ENCODE results near the gene MFAP5.

The MFAP5 gene, protein sequence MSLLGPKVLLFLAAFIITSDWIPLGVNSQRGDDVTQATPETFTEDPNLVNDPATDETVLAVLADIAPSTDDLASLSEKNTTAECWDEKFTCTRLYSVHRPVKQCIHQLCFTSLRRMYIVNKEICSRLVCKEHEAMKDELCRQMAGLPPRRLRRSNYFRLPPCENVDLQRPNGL

DNA sequence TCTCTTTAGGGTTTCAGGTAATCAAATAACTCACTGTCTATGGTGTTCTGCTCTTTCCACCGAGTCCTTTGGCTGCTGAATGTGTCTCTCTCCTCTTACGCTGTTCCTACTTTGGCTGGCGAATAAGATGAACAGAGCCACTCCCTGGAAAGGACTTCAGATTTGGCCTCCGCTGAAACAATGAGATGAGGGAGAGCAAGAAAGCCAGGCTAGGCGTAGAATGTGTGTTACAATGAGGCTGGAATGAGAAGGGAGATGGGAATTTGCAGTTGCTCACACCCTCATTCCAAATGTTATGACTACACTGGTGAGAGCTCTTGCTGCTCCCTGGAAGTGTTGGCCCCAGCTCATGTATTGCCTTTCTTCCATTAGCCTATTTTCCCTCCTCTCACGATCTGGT, at the start of gene MFAP5:
TSS of gene MFAP5 (minus strand) at position 234 of the 400 bp plus-strand sequence. CDS start 722 bp downstream, outside the sequence.
- no peak within 1 kb of the TSS for H3K4me3 ChIP-seq (ENCODE audit: low read depth, low read length)

DNA sequence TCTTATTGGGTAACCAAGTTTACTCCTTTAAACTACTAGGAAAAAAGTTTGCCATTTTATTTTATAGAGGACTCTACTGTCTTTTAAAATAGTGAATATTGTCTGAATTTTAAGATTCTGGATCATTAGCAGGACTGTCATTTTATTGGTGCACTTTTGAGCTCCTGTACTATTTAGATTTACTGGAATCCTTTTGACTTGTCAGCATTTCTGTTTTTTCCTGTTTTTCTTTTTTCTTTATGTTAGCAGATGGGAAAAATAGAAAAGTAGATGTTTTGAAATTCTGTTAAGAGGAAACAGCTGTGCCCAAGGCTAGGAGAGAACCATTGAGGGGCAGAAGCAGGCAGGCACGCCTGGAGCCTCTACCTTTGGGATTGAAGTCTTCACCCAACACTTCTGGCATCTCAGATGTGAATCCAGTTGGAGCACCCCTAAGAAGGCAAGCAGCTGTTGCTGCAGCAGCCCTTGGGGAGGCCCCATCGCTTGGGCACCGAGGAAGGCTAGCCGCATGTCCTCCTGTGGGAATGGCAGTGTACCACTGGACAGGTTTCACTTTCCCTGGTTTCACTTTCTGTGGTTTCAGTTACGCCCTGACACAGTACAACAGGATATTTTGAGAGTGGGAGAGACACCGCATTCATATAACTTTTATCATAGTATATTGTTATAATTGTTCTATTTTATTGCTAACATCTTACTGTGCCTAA, 46.7 kb upstream of the MFAP5 start:
- no peak overlapping the region for H3K4me3 ChIP-seq (ENCODE audit: low read depth, low read length)

DNA sequence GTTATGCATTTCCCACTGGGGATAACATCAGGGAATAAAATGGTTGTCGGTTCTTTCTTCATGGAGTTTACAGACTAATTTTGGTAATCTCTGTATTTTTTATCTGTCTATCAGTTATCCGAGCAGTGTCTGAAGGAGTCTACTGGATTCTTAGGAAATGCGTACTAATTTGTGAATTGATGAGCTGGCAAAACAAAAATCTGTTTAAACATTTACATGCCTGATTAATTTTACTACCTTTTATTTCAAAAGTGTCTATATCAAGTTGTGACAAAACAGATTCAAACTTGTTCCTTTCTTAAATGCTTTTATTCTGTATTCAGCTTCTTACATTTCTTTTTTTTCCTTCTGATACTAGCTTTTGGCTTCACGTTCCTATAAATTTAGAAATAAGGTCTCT, 39.5 kb upstream of the MFAP5 start:
- H3K4me3 ChIP-seq (ENCODE audit: low read depth, low read length) = no peak overlapping the region

DNA sequence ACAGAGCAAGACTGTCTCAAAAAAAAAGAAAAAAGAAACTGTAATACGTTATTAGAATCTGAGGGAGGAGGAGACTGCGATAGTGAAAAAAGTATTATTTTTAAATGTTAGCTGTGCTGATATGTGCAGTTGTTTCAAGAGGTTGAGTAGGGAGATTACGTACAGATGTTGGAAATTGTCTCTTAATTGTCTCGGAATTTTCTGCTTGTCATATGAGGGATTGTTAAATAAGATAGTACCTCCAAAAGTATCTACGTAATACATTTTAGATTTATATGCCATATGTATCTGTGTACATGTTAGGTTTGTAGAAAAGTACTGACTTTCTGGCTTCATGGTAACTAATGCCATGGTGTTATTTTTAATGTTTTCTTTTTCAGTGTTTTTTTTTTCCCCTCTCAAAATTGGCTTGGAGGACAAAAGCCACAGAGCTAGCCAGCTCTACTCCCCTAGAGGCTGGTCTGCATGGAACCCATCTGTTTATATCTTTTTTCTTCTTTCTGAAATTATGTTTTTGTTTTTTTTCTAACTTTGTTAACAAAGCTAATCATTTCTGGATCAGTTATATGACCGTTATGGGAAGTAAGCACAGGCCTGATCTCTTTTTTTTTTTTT, 38.5 kb upstream of the MFAP5 start:
- no peak overlapping the region for H3K4me3 ChIP-seq (ENCODE audit: low read depth, low read length)

DNA sequence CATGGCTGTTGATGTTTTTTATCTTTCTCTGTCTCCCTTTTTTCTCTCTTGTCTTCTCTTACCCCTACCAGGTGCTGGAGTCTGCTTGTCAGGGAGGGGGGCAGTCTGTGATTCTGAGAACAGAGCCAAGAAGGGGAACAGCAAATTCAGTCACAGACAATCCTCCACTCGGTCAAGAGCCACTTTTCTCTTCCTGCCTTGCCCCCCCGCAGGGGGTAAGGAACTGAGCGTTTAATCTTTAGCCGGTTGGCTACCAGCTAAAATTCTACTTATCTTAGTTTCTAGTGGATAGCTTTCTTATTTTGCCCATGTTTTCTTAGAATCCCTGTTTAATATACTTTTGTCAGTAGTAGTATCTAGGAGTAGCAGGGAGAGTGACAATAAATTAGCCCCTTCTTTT, 37.1 kb upstream of the MFAP5 start:
- peak overlapping the region; percentile 10 for H3K4me3 ChIP-seq (ENCODE audit: low read depth, low read length)

DNA sequence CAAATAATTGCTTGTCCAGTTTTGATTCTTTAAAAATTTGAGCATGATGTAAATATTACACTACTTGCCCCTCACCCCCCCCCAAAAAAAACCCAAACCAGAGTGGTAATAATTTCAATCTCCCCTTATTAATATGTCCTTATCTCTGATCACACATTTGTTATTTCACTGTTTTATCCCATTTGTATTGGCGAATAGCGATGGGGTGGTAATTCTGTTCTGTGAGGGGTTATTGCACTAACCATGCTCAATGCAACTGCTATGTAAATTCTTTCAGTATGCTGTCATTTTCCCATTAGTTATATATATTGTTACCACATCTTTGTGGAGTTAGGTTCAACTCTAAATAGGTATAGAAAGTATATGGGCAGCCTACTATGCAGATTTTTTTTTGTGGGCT, 36.3 kb upstream of the MFAP5 start:
- H3K4me3 ChIP-seq (ENCODE audit: low read depth, low read length) = peak overlapping the region; percentile 84

DNA sequence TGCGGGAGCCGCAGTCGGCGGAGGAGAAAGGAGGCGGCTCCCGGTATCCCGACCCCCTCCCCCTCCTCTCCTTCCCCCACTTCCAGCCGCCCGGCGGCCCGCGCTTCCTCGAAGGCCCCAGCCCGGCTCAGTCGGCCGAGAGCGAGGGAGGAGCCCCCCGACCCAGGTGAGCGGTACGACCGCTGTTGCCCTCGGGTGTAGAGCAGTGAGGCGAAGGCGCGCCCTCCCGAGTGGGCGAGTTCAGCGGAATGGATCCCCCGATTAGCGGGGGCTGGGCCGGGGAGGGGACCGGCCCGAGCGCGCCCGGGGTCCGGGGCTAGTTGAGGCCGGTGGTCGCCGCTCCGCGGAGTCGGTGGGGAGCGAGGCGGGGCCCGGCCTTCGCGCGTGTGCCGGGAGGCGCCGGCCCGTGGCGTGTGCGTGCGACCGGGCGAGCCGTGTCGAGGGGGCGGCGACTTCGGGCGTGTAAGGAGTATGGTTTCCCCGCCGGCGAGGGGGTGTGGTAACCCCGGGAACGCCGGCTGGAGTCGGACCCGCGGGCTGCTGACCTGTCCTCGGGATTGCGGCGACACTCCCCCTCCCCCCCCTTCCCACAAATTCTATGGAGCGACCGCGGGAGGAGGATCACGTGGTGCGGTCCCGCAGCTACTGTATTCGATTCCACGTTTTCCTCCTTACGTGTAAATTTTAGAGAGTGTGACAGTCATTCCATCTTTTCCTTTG, 35.7 kb upstream of the MFAP5 start:
- H3K4me3 ChIP-seq (ENCODE audit: low read depth, low read length) = peak overlapping the region; percentile 84

DNA sequence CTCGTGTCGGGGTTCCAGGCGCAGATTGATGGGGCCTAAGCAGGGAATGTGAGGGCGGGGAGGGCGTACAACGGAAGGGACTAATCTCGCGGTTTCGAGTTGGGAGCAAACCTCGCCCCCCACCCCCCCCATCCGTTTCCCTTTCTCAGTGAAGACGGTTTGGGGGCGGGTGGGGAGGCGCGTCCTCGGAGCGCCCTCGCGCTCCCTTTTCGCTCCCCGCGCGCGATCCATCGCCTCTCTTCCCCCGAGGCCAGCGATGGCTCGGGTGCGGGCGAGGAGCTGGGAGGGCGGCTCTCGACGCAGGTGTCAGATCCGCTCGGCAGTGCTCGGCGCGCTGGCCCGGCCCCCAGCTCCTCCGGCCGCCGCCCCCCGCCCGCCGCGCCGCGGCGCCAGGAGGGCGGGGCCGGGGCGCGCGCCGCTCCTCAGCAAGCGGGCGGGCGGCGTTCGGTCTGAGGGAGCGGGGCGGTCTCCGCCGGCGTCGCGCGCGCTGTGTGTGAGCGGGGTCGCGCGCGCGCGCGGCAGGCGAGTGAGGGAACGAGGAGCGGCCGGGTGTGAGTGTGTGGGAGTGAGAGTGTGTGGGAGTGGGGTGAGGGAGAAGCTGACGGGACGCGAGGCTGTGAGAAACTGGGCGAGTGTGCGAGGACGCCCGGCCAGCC, 35.0 kb upstream of the MFAP5 start, which contains the start of gene RIMKLB:
TSS of gene RIMKLB (plus strand) at position 516 of the 656 bp plus-strand sequence. CDS start 15,876 bp downstream, outside the sequence.
- H3K4me3 ChIP-seq (ENCODE audit: low read depth, low read length) = peak within 1 kb of the TSS; percentile 84

DNA sequence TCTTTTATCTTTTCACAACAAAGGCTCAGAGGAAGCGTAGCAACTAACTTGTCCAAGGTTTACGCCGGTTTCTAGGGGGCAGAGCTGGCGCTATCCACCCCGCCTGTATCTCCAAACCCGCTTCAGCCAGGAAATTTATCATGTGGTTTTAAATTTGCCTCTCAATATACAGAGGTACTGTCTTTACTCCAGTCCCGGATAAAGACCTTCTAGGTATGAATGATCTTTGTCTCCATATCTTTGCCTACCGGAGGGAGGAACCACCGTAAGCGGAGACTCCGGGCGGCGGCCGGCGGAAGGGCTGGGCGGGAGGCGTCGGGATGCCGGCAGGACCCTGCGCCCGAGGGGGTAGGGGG, 34.5 kb upstream of the MFAP5 start:
- H3K4me3 ChIP-seq (ENCODE audit: low read depth, low read length) = peak overlapping the region; percentile 44

DNA sequence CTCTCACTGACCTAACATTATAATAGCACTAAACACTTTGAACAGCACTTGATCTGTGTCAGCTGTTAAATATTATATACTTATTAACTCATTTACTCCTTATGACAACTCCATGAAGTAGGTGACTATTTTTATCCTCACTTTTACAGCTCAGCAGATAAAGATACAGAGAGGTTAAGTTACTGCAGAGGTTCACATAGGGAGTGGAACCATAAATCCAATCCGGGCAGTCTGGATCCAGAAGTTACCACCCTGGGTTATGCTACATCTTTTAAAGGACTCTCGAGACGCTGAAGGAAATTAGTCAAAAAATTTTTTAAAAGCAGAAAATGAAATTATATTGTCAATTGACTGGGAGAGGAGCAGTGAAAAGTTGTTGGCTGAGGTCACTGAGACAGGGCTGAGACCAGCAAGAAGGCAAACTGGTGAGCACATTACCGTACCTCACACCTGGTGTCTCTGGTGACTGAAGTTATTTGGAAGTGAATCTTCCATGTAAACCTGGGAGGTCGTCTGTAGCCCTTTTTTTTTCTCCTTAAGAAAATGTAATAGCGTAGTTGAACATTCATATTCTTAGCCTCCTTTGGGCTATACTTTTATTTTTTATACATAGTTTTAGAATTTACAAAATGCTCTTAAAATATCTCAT, 33.9 kb upstream of the MFAP5 start:
- H3K4me3 ChIP-seq (ENCODE audit: low read depth, low read length) = peak overlapping the region; percentile 44

DNA sequence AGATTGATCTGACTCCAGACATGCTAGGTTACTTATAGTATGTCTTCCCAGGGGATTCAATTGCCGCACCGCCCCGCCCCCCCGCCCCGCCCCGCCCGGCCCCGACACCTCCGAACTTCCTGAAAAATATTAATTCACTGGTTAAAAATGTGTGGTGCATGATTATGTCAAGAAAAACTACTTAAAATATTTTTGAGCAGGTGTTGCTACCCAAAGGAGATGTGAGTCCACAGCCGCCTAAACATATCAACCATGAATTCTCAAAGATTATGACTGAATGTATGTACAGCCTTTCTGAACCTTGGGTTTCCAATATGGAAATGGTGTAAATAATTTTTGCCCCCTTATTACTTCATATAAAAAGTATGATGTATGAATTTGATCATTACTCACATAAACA, 32.5 kb upstream of the MFAP5 start:
- H3K4me3 ChIP-seq (ENCODE audit: low read depth, low read length) = no peak overlapping the region

DNA sequence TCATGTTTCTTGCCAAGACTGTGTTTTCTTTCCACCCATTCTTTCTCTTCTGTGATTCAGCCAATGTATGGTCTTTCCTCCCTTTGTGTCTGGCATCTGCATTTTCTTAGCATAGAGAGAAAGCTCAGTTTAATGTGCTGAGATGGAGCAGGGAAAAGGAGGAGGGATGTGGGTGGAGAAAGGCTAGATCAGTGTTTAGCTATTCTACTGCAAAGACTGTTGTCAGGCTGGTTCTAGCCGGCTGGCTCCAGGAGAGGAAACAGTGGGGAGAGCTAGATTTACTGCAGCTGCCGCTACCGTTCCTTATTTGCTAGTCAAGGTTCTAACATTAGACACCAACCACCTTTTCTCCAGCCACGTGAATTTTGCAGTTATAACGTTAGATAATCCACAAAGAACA, 29.9 kb upstream of the MFAP5 start:
- H3K4me3 ChIP-seq (ENCODE audit: low read depth, low read length) = no peak overlapping the region

DNA sequence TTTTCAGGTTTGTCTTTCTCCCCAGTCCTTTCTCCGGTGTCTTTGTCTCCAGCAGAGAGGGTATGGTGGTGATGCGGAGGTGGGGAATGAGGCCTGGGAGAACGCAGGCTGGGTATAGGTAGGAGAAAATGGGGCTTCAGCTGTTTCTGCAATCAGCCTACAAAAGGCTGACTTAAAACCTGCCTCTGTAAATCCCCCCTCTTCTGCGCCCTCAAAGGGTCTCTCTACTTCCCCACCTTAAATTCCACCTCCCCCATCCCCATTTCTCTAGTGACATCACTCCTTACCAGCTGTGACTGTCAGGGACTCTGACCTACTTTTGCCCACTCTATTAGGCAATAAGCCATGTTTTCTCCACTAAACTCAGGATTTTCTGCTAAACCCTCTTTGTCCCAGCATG, 27.1 kb upstream of the MFAP5 start:
- H3K4me3 ChIP-seq (ENCODE audit: low read depth, low read length) = no peak overlapping the region

DNA sequence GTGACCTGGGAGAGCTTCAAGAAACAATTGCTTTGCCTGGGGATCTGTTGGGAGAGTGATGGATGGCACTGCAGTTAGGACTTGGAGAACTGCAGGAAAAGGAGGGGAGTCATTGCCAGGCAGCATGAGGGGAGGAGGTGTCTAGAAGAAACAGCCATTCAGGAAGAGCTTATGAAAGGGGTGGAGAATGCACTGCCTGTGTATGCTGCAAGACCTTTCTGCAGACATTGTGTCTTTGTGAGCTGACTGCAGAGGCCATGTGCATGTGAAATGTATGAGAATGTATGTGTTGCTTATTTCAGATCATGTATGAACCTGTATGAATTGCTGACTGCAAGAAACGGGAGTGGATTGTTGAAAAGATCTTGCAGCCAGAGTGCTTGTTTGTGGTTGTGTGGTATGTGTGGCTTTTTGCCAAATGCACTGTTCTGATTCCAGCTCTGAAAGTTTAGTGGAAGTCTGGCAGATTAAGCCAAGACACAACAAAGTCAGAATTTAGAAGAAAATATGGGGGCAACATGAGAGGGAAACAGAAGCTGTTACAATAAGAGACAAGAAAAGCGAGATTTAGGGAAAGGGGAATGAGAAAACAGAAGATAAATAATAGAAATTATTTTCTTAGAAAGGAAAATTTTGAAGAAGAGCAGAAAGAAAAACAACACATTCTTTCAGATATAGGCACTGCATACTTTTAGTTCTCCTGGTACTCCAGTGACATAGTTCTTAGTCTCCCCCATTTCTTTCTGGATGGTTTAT, 25.4 kb upstream of the MFAP5 start:
- no peak overlapping the region for H3K4me3 ChIP-seq (ENCODE audit: low read depth, low read length)

DNA sequence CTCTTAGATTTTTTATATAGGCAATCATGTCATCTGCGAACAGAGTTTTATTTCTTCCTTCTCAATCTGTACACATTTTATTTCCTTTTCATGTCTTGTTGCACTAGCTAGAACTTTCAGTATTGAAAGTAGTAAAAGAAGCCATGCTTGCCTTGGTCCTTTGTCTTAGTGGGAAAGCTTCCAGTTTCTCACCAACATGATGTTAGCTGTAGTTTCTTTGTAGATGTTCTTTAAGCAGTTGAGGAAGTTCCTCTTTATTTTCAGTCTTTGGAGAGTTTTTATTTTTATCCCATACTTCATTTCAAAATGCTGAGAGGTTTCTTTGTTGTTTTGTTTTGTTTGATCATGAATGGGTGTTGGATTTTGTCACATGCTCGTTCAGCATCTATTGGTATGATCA, 22.4 kb upstream of the MFAP5 start:
- no peak overlapping the region for H3K4me3 ChIP-seq (ENCODE audit: low read depth, low read length)

DNA sequence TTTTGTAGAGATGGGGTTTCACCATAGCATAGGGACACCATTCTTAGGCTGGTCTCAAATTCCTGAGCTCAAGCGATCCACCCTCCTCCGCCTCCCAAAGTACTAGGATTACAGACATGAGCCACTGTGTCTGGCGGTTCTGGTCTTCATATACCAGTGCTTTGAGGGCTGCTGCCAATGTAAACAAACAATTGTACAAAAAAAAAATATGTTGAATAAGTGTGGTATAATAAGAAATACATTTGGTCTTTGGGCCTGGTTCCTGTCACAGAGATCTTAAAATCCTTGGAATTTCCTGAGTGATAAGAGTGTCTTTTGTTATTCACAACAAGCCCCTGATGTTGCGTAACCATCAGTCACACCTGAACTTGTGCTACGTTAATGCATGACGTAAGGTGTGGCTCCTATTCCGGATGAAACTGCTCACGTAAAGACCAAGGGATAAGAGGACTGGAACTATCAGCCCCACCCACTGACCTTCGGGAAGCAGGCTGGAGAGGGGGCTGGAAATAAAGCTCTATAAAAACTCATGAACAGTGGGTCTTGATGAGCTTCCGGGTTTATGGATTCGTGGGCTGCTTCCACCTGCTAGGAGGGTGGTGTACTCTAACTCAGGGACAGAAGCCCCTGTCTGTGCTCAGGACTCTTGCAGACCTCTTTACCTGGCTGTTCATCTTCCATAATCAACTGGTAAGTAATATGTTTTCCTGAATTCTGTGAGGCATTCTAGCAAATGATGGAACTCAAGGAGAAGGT, 18.7 kb upstream of the MFAP5 start:
- H3K4me3 ChIP-seq (ENCODE audit: low read depth, low read length) = peak overlapping the region; percentile 10

DNA sequence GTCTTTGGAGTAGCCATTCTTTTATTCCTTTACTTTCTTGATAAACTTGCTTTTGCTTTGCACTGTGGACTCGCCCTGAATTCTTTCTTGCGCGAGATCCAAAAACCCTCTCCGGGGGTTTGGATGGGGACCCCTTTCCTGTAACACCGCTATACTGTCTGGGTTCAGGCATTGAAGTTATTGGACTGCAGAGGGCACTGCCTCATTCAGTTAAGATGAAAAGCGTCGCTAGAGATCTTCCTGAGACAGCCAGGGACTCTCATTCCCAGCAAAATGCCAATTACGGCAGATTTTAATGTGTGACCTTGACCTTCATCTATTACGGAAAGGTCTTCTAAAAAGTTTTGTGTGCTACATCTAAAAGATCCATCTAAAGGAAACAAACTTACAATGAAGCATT, 17.9 kb upstream of the MFAP5 start:
- H3K4me3 ChIP-seq (ENCODE audit: low read depth, low read length) = no peak overlapping the region

DNA sequence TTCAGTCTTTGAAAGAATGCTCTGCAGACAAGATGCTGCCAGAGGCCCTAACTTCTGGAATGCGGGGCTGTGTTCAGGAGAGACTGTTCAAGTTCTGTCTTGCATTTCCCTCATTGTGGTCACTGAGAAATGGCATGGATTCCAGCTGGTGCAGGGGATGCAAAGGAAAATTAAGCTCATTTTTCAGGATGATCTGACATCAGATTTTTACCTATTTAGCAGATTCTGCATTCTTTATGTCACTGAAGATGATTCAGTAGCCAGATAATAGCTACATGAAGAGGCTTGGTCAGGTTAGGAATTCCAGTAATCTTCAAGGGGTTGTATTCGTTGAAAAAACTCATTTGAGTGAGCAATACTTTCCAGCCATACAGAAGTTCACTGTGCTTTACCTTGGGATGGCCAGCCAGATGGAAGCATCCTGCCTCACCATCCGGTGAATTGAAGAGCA, 16.1 kb upstream of the MFAP5 start:
- H3K4me3 ChIP-seq (ENCODE audit: low read depth, low read length) = no peak overlapping the region

DNA sequence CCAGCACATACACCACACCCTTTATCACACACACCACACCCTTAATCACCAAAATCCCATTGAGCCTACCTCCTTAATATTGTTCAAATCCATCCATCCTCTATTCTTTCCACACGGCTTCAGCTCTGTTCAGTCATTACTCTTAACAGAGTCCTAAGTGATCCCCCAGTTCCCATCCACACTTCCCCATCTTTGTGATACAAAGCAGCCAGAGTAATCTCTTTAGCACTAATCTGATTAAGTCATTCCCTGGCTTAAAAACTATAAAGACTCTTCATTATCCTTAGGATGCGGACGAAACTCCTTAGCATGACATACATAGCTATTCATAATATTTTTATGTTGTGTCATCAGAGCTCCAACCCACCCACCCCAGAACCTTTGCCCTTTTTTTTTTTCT, 14.7 kb upstream of the MFAP5 start:
- H3K4me3 ChIP-seq (ENCODE audit: low read depth, low read length) = no peak overlapping the region

All from iPS-11a (cell line).